Measurements from ENCODE around the gene SLC29A1.

Gene SLC29A1

GRCh38 chr6:44262467-44263353 is 39.3 kb downstream of the SLC29A1 start:
- Histone ChIP-seq H3K4me3 (ENCODE audit: low read length) (peak overlapping the region; percentile 81), H3K27me3 (ENCODE audit: control insufficient read depth, insufficient read depth, low read length) (no peaks in the 10 kb centered on the region), H3K27ac (ENCODE audit: low read length) (no peak overlapping the region), H3K4me1 (ENCODE audit: control insufficient read depth, low read depth, low read length) (peaks cover 25% of the 10 kb centered on the region), H3K9ac (ENCODE audit: low read length) (peak overlapping the region; percentile 16), H3K9me3 (ENCODE audit: control insufficient read depth, low read depth, low read length) (no peaks in the 10 kb centered on the region), H3K36me3 (ENCODE audit: control insufficient read depth, low read depth, low read length) (peaks cover 26% of the 10 kb centered on the region)

- no peak overlapping the region for H3K27ac ChIP-seq (ENCODE audit: low read length)
These were observed 40.1 kb downstream of the SLC29A1 start for GRCh38 chr6:44263354-44264100.

GRCh38 chr6:44264154-44265006 is 41.0 kb downstream of the SLC29A1 start:
- Histone ChIP-seq H3K36me3 (ENCODE audit: control insufficient read depth, low read depth, low read length) (peaks cover 14% of the 10 kb centered on the region), H3K4me1 (ENCODE audit: control insufficient read depth, low read depth, low read length) (peaks cover 37% of the 10 kb centered on the region), H3K27ac (ENCODE audit: low read length) (no peak overlapping the region), H3K9ac (ENCODE audit: low read length) (peak overlapping the region; percentile 49), H3K27me3 (ENCODE audit: control insufficient read depth, insufficient read depth, low read length) (peaks cover 5% of the 10 kb centered on the region), H3K9me3 (ENCODE audit: control insufficient read depth, low read depth, low read length) (no peaks in the 10 kb centered on the region), H3K4me3 (ENCODE audit: low read length) (peak overlapping the region; percentile 81)

More at GRCh38 chr6:44263354-44264100, 40.1 kb downstream of the SLC29A1 start:
- Histone ChIP-seq H3K4me1 (ENCODE audit: control insufficient read depth, low read depth, low read length) (peaks cover 30% of the 10 kb centered on the region), H3K9me3 (ENCODE audit: control insufficient read depth, low read depth, low read length) (no peaks in the 10 kb centered on the region), H3K27me3 (ENCODE audit: control insufficient read depth, insufficient read depth, low read length) (no peaks in the 10 kb centered on the region), H3K4me3 (ENCODE audit: low read length) (peak overlapping the region; percentile 81), H3K36me3 (ENCODE audit: control insufficient read depth, low read depth, low read length) (peaks cover 22% of the 10 kb centered on the region), H3K9ac (ENCODE audit: low read length) (peak overlapping the region; percentile 16)

GRCh38 chr6:44265007-44265721 is 41.8 kb downstream of the SLC29A1 start, which contains the start of gene NFKBIE:
Gene NFKBIE (minus strand): TSS chr6:44265551. CDS start chr6:44265346, 205 bp downstream.
- H3K9me3 ChIP-seq (ENCODE audit: control insufficient read depth, low read depth, low read length), result no peaks in the 10 kb centered on the region
- H3K9ac ChIP-seq (ENCODE audit: low read length), result peak within 1 kb of the TSS; percentile 49
- peak within 1 kb of the TSS; percentile 81 for H3K4me3 ChIP-seq (ENCODE audit: low read length)
- H3K4me1 ChIP-seq (ENCODE audit: control insufficient read depth, low read depth, low read length), result peaks cover 42% of the 10 kb centered on the region
- no peak within 1 kb of the TSS for H3K27ac ChIP-seq (ENCODE audit: low read length)
- H3K27me3 ChIP-seq (ENCODE audit: control insufficient read depth, insufficient read depth, low read length), result peaks cover 12% of the 10 kb centered on the region
- H3K36me3 ChIP-seq (ENCODE audit: control insufficient read depth, low read depth, low read length), result peaks cover 7% of the 10 kb centered on the region

- Histone ChIP-seq H3K9ac (ENCODE audit: low read length) (no peak overlapping the region), H3K27ac (ENCODE audit: low read length) (no peak overlapping the region), H3K4me3 (ENCODE audit: low read length) (no peak overlapping the region), H3K27me3 (ENCODE audit: control insufficient read depth, insufficient read depth, low read length) (peaks cover 12% of the 10 kb centered on the region), H3K4me1 (ENCODE audit: control insufficient read depth, low read depth, low read length) (peaks cover 42% of the 10 kb centered on the region), H3K9me3 (ENCODE audit: control insufficient read depth, low read depth, low read length) (no peaks in the 10 kb centered on the region), H3K36me3 (ENCODE audit: control insufficient read depth, low read depth, low read length) (peaks cover 5% of the 10 kb centered on the region)
These were observed 42.4 kb downstream of the SLC29A1 start for GRCh38 chr6:44265722-44266233.

GRCh38 chr6:44266347-44266746 is 43.0 kb downstream of the SLC29A1 start:
- Histone ChIP-seq H3K4me3 (ENCODE audit: low read length) (no peak overlapping the region), H3K4me1 (ENCODE audit: control insufficient read depth, low read depth, low read length) (peaks cover 46% of the 10 kb centered on the region), H3K27me3 (ENCODE audit: control insufficient read depth, insufficient read depth, low read length) (peaks cover 12% of the 10 kb centered on the region), H3K36me3 (ENCODE audit: control insufficient read depth, low read depth, low read length) (peaks cover under 1% of the 10 kb centered on the region), H3K27ac (ENCODE audit: low read length) (no peak overlapping the region), H3K9me3 (ENCODE audit: control insufficient read depth, low read depth, low read length) (no peaks in the 10 kb centered on the region), H3K9ac (ENCODE audit: low read length) (no peak overlapping the region)

GRCh38 chr6:44267252-44267651 is 43.9 kb downstream of the SLC29A1 start:
- peaks cover 12% of the 10 kb centered on the region for H3K27me3 ChIP-seq (ENCODE audit: control insufficient read depth, insufficient read depth, low read length)
- H3K9ac ChIP-seq (ENCODE audit: low read length), result no peak overlapping the region
- H3K36me3 ChIP-seq (ENCODE audit: control insufficient read depth, low read depth, low read length), result no peaks in the 10 kb centered on the region
- H3K4me1 ChIP-seq (ENCODE audit: control insufficient read depth, low read depth, low read length), result peaks cover 44% of the 10 kb centered on the region
- H3K4me3 ChIP-seq (ENCODE audit: low read length), result no peak overlapping the region
- no peak overlapping the region for H3K27ac ChIP-seq (ENCODE audit: low read length)
- H3K9me3 ChIP-seq (ENCODE audit: control insufficient read depth, low read depth, low read length), result no peaks in the 10 kb centered on the region

GRCh38 chr6:44268095-44268628 is 44.8 kb downstream of the SLC29A1 start:
- peak overlapping the region; percentile 21 for H3K4me3 ChIP-seq (ENCODE audit: low read length)

GRCh38 chr6:44269178-44269920 is 46.0 kb downstream of the SLC29A1 start:
- Histone ChIP-seq H3K36me3 (ENCODE audit: control insufficient read depth, low read depth, low read length) (no peaks in the 10 kb centered on the region), H3K4me3 (ENCODE audit: low read length) (peak overlapping the region; percentile 50), H3K9ac (ENCODE audit: low read length) (no peak overlapping the region), H3K27me3 (ENCODE audit: control insufficient read depth, insufficient read depth, low read length) (peaks cover 12% of the 10 kb centered on the region), H3K9me3 (ENCODE audit: control insufficient read depth, low read depth, low read length) (no peaks in the 10 kb centered on the region), H3K27ac (ENCODE audit: low read length) (no peak overlapping the region), H3K4me1 (ENCODE audit: control insufficient read depth, low read depth, low read length) (peaks cover 24% of the 10 kb centered on the region)

More at GRCh38 chr6:44268095-44268628, 44.8 kb downstream of the SLC29A1 start:
- Histone ChIP-seq H3K27me3 (ENCODE audit: control insufficient read depth, insufficient read depth, low read length) (peaks cover 12% of the 10 kb centered on the region), H3K4me1 (ENCODE audit: control insufficient read depth, low read depth, low read length) (peaks cover 36% of the 10 kb centered on the region), H3K9ac (ENCODE audit: low read length) (no peak overlapping the region), H3K36me3 (ENCODE audit: control insufficient read depth, low read depth, low read length) (no peaks in the 10 kb centered on the region), H3K27ac (ENCODE audit: low read length) (no peak overlapping the region), H3K9me3 (ENCODE audit: control insufficient read depth, low read depth, low read length) (no peaks in the 10 kb centered on the region)

Measured in iPS-18a (cell line).